ENCODE results near the gene GPR137. TPM values are rescaled to one million over a fixed set of nuclear protein-coding genes. Genes with fewer than 3 reads are reported as not detected.

Gene GPR137
- total RNA-seq, 1 experiment from 2014 or later, result 24.4 TPM

- peak within 1 kb of the TSS; percentile 80 to 84 for H3K4me3 ChIP-seq (replicated peaks in 1 of 2; ENCODE audit: low read depth in 1 of 2, low read length in 2 of 2)
- H2AFZ ChIP-seq (ENCODE audit: low read depth, low read length, poor library complexity, severe bottlenecking), result no peak within 1 kb of the TSS
- H3K4me1 ChIP-seq (ENCODE audit: control insufficient read depth in 1 of 2, insufficient read depth in 2 of 2, low read length in 2 of 2), result peaks cover 22 to 56% of the 10 kb centered on the region in 2 experiments
- peak within 1 kb of the TSS; percentile 77 for H3K4me2 ChIP-seq (ENCODE audit: low read length)
- no TSS peak for BruUV-seq (replicated peaks)
- intact Hi-C loops (cut with micrococcal nuclease), result loop anchor here (1.0 kb wide), 3 partner anchors 14 to 42 kb away; partner anchors contain the start of gene RPS6KA4
- peaks cover 7 to 23% of the 10 kb centered on the region in 2 experiments; a peak in 2 of 4 replicates for H3K36me3 ChIP-seq (ENCODE audit: control insufficient read depth in 1 of 2, insufficient read depth in 2 of 2, low read length in 2 of 2)
- ATAC-seq, result peak; percentile 76
- peak; percentile 99 for DNase-seq (ENCODE audit: low read depth, low spot score)
- CTCF ChIA-PET, result interaction anchor here (0.6 to 3.7 kb wide), 23 partner anchors 11 to 515 kb away, joined by 3 to 92 read pairs (median 5); partner anchors contain the start of genes BAD, ESRRA and FKBP2
- RAD21 ChIA-PET (ENCODE audit: low non-redundant PET in 1 of 2, low total read pairs in 2 of 2, uncharacterized antibody in 2 of 2, unreplicated experiment in 2 of 2), result interaction anchor here (0.6 to 2.6 kb wide), 14 partner anchors 12 to 132 kb away, joined by 3 to 29 read pairs (median 4); partner anchors contain the start of gene ESRRA (in 2 of the 2)
- no peaks in the 10 kb centered on the region for H3K9me3 ChIP-seq (ENCODE audit: control insufficient read depth in 1 of 2, insufficient read depth in 1 of 2, low read depth in 1 of 2, low read length in 2 of 2)
- no peaks in the 10 kb centered on the region for H3K9me2 ChIP-seq (ENCODE audit: insufficient read depth)
- peak within 1 kb of the TSS; percentile 83 for H3K27ac ChIP-seq (ENCODE audit: low read depth, low read length)
- H3K79me2 ChIP-seq (ENCODE audit: insufficient read depth, low read length), result peaks cover 37% of the 10 kb centered on the region
- no peak for TF ChIP-seq FOSL1 (IDR thresholded peaks at IDR 0.05; ENCODE audit: low read depth)
- TF ChIP-seq CBX3 (IDR thresholded peaks at IDR 0.05; ENCODE audit: low read depth), result no peak
- TF ChIP-seq ATF3 (IDR thresholded peaks at IDR 0.05), result no peak
- TF ChIP-seq, protein P1, sequence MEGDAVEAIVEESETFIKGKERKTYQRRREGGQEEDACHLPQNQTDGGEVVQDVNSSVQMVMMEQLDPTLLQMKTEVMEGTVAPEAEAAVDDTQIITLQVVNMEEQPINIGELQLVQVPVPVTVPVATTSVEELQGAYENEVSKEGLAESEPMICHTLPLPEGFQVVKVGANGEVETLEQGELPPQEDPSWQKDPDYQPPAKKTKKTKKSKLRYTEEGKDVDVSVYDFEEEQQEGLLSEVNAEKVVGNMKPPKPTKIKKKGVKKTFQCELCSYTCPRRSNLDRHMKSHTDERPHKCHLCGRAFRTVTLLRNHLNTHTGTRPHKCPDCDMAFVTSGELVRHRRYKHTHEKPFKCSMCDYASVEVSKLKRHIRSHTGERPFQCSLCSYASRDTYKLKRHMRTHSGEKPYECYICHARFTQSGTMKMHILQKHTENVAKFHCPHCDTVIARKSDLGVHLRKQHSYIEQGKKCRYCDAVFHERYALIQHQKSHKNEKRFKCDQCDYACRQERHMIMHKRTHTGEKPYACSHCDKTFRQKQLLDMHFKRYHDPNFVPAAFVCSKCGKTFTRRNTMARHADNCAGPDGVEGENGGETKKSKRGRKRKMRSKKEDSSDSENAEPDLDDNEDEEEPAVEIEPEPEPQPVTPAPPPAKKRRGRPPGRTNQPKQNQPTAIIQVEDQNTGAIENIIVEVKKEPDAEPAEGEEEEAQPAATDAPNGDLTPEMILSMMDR (IDR thresholded peaks at IDR 0.05 in 2 of 3, conservative IDR thresholded peaks at IDR 0.05 in 1 of 3; ENCODE audit: borderline replicate concordance in 1 of 3, insufficient read depth in 1 of 3, low read depth in 2 of 3, low read length in 2 of 3), result no peak
- TF ChIP-seq SIN3A (IDR thresholded peaks at IDR 0.05; ENCODE audit: low read depth), result no peak
- TF ChIP-seq TCF7L2 (IDR thresholded peaks at IDR 0.05; ENCODE audit: borderline replicate concordance, extremely low read depth, insufficient read depth, insufficient read length), result peak; percentile 83
- peak; percentile 70 for TF ChIP-seq POLR2A (IDR thresholded peaks at IDR 0.05; ENCODE audit: borderline replicate concordance, extremely low read depth, insufficient read depth, insufficient read length)
- TF ChIP-seq MAX (IDR thresholded peaks at IDR 0.05), result no peak
- peak; percentile 32 for TF ChIP-seq YY1 (IDR thresholded peaks at IDR 0.05; ENCODE audit: extremely low read depth, insufficient replicate concordance, low read depth, low read length)
- no peak for TF ChIP-seq ELF1 (IDR thresholded peaks at IDR 0.05; ENCODE audit: borderline replicate concordance, low read depth)
- TF ChIP-seq POLR2AphosphoS5 (IDR thresholded peaks at IDR 0.05; ENCODE audit: low read depth, low read length), result peak; percentile 83
- TF ChIP-seq EGR1 (IDR thresholded peaks at IDR 0.05; ENCODE audit: low read depth), result no peak
- TF ChIP-seq, protein P2, sequence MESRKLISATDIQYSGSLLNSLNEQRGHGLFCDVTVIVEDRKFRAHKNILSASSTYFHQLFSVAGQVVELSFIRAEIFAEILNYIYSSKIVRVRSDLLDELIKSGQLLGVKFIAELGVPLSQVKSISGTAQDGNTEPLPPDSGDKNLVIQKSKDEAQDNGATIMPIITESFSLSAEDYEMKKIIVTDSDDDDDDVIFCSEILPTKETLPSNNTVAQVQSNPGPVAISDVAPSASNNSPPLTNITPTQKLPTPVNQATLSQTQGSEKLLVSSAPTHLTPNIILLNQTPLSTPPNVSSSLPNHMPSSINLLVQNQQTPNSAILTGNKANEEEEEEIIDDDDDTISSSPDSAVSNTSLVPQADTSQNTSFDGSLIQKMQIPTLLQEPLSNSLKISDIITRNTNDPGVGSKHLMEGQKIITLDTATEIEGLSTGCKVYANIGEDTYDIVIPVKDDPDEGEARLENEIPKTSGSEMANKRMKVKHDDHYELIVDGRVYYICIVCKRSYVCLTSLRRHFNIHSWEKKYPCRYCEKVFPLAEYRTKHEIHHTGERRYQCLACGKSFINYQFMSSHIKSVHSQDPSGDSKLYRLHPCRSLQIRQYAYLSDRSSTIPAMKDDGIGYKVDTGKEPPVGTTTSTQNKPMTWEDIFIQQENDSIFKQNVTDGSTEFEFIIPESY (IDR thresholded peaks at IDR 0.05; ENCODE audit: extremely low read depth, insufficient replicate concordance, low read length), result peak; percentile 52
- no peaks in the 10 kb centered on the region for H4K20me1 ChIP-seq (ENCODE audit: insufficient read depth)
- POLR2A ChIA-PET, result interaction anchor here (0.6 to 3.0 kb wide), 26 partner anchors 10 to 1768 kb away, joined by 3 to 77 read pairs (median 6); partner anchors contain the start of genes CATSPERZ, ESRRA, FKBP2 and PLCB3
- peak within 1 kb of the TSS; percentile 89 for H3K9ac ChIP-seq (ENCODE audit: low read length)
- no peaks in the 10 kb centered on the region for H3K27me3 ChIP-seq (ENCODE audit: insufficient read depth, low read length)
Observed at GRCh38 chr11:64317325-64317960, 31.8 kb downstream of the GPR137 start, which contains the start of gene TRMT112. Gene TRMT112 (minus strand): TSS chr11:64317559. CDS start chr11:64317526, 33 bp downstream.

Data from HCT116 (cell line).